Activated CD4-positive, alpha-beta T cell treated with anti-CD3 and anti-CD28 coated beads, Interleukin-10, Interleukin-2, amounts not matched to agents 100 ng/mL and 50 ng/mL, durations not matched to agents 16 hours and 8 hours (primary cell): ENCODE measurements around the gene HOMEZ.
"Not testable (repeated sequence)": the region's sequence is repeated elsewhere in the genome, so short reads cannot be mapped to it uniquely, and the experiment has no call there.

ENCODE experiments used
- DNase-seq: peaks from one replicate; pipeline ENCODE4 v3.0.0-alpha.2; 2020

The HOMEZ gene

GRCh38 chr14:23275412-23275811 lies 10.5 kb downstream of the HOMEZ start:
- no peak for DNase-seq

GRCh38 chr14:23269193-23269592 lies 16.7 kb downstream of the HOMEZ start:
- DNase-seq = no peak

DNA sequence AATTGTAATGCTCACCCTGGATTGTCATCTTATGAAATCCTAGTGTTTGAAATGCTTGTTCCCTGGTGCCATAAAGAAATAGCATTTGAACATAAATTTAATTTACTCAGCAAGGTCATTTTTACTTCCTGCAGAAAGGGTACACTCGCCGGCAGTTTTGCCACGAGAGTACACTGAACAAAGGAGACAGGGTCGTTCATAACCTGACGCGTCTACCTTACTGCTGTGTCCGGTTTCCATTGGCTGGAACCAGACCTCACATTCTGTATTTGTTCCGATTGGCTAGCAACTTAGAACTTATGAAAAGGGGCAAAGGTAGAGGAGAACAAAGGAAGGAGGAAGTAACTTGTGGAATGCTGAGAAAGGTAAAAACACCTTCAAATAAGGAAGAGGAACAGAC lies 25.1 kb downstream of the HOMEZ start:
- not testable (repeated sequence) for DNase-seq

GRCh38 chr14:23259426-23259825 lies 26.5 kb downstream of the HOMEZ start:
- DNase-seq = no peak

GRCh38 chr14:23258256-23258655 lies 27.7 kb downstream of the HOMEZ start:
- DNase-seq = no peak

DNA sequence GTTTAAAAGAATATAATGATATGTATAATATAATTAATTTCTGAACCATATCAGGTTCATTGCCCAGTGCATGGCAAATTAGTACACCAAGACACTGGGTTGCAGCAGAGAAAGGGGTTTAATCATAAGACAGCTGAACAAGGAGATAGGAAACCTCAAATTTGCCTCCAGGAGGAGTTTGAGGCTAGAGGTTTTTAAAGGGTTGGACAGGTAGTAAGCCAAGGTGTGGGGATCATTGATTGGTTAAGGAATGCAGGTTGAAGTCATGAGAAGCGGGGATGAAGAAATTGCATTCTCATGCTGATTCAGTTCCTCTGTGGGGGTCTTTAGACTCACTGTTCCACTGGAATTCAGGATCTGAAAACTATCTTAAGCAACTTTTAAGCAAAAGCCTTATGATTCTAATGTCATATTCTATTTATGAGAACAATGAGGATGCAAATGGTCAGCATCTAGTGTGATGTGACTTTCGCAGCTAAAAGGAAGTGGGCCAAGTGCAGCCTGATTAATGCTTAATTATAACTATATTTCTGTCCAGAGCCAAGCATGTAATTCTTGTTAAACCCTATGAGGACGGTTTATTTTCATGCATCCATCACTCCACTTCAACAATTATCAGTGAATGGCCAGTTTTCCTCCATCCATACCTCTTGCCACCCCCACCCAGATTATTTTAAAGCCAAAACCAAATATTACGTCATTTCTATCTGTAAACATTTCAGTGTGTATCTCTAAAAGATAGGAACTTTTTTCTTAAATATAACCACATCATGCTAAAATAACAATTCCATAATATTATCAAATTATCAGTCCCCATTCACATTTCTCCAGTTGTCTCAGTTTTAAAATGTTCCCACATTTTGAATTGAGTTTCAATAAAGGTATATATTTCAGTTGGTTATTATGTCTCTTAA lies 33.3 kb downstream of the HOMEZ start:
- no peak for DNase-seq

DNA sequence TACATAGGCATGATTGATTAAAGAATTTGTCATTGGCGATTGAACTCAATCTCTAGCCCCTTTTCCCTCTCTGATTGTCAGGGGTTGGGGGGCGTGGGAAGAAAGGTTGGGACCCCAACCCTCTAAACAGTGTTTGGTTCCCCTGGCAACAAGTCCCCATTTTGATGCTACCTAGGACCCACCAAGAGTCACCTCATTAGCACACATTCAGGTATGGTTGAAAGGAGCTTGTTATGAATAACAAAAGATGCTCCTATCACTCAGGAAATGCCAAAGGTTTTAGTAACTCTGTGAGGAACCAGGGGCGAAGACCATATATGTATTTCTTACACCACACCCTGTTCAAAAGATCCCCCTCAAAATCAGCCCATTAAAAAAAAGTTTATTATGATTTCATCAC lies 33.9 kb downstream of the HOMEZ start:
- no peak for DNase-seq

DNA sequence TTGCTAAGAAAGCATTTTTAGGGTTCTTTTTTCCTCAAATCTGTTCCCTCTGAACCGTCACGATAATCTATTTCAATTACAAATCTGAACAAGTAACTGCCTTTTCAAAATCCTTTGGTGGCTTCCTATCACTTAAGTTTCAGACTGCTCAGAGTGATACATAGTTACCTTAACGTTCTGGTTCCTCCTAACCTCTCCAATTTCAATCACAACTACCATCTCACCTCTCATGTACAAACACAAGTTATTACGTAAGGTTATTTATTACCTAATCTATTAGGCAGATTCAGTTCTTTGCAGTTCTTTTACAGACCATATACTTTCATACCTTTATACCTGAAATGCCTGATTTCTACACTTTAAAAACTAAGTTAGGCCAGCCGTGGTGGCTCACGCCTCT lies 36.1 kb downstream of the HOMEZ start:
- no peak for DNase-seq

DNA sequence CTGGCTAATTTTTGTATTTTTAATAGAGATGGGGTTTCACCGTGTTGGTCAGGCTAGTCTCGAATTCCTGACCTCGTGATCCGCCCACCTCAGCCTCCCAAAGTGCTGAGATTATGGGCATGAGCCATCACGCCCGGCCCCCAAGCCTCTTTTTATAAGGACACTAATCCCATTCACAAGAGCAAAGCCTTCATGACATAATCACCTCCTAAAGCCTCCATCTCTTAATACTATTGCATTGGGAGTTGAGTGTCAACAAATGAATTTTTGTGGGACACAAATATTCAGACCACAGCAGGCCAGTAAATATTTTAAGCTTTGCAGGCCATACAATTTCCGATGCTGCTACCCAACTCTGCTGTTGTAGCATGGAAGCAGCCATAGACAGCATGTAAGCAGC lies 37.3 kb downstream of the HOMEZ start:
- no peak for DNase-seq

- DNase-seq = no peak
Measured at GRCh38 chr14:23245282-23245681, 40.6 kb downstream of the HOMEZ start.

GRCh38 chr14:23243066-23243465 lies 42.9 kb downstream of the HOMEZ start:
- DNase-seq = no peak

GRCh38 chr14:23242076-23242475 lies 43.9 kb downstream of the HOMEZ start:
- no peak for DNase-seq

DNA sequence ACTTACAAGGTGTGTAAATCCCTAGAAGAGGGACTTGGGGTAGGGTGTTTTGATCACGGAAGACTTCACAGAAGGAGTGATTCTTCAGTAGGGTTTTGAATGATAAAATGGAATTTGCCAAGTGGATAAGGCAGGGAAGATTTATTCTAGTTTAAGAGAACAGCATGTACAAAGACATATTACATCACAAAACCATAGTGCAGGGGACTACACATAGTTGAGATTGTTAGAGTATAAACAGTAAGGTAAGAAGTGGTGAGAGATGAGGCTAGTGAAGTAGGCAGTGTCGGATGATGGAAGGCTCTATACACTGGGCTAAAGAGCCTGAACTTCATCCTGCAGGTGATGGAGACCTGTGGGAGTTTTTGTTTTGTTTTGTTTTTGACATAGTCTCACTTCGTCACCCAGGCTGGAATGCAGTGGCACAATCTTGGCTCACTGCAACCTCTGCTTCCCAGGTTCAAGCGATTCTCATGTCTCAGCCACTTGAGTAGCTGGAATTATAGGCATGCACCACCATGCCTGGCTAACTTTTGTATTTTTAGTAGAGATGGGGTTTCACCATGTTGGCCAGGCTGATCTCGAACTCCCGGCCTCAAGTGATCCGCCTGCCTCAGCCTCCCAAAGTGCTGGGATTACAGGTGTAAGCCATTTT lies 44.7 kb downstream of the HOMEZ start:
- not testable (repeated sequence) for DNase-seq

- no peak for DNase-seq
Measured at GRCh38 chr14:23240661-23241060, 45.3 kb downstream of the HOMEZ start.

- peak; percentile 82 for DNase-seq
Measured at GRCh38 chr14:23237772-23238594, 47.9 kb downstream of the HOMEZ start, which contains the start of gene RNF212B. TSS of gene RNF212B (plus strand) at chr14:23237936. CDS start at chr14:23240346, 2,410 bp downstream.

DNA sequence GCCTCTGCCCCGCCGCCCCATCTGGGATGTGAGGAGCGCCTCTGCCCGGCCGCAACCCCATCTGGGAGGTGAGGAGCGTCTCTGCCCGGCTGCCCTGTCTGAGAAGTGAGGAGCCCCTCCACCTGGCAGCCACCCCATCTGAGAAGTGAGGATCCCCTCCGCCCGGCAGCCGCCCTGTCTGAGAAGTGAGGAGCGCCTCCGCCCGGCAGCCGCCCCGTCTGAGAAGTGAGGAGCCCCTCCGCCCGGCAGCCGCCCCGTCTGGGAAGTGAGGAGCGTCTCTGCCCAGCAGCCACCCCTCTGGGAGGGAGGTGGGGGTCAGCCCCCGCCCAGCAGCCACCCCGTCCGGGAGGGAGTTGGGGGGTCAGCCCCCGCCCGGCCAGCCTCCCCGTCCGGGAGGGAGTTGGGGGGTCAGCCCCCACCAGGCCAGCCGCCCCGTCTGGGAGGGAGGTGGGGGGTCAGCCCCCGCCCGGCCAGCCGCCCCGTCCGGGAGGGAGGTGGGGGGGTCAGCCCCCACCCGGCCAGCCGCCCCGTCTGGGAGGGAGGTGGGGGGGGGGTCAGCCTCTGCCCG lies 53.6 kb downstream of the HOMEZ start:
- DNase-seq = not testable (repeated sequence)

DNA sequence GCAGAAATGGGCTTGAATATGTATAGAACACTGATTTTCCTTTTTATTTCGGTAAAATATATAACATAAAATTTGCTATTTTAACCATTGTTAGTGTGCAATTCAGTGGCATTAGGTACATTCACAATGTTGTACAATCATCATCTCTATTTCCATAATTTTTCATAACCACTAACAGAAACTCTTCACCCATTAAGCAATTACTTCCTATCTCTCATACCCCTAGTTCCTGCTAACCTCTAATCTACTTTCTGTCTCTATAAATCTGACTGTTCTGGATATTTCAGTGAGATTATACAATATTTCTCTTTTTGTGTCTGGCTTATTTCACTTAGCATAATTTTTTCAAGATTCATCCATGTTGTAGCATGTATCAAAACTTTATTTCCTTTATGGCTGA lies 57.1 kb downstream of the HOMEZ start:
- DNase-seq = no peak

GRCh38 chr14:23227566-23227965 lies 58.4 kb downstream of the HOMEZ start:
- no peak for DNase-seq

- DNase-seq = not testable (repeated sequence)
Measured at GRCh38 chr14:23224958-23225357, 61.0 kb downstream of the HOMEZ start.
